ENCODE data around the gene INAFM2.

INAFM2 gene

GRCh38 chr15:40322531-40323238 is 807 bp upstream of the INAFM2 start:
- peak overlapping the region; percentile 38 for H3K4me3 ChIP-seq (ENCODE audit: low read length)
- DNase-seq (ENCODE audit: low read depth, low spot score), result no peak

GRCh38 chr15:40323953-40324937 is 753 bp downstream of the INAFM2 start:
- H3K4me3 ChIP-seq (ENCODE audit: low read length), result peak overlapping the region; percentile 53
- DNase-seq (ENCODE audit: low read depth, low spot score), result no peak

- no peak overlapping the region for H3K4me3 ChIP-seq (ENCODE audit: low read length)
- no peak for DNase-seq (ENCODE audit: low read depth, low spot score)
These were observed 1.7 kb downstream of the INAFM2 start for GRCh38 chr15:40325188-40325587.

GRCh38 chr15:40325700-40326099 is 2.2 kb downstream of the INAFM2 start:
- H3K4me3 ChIP-seq (ENCODE audit: low read length), result no peak overlapping the region
- DNase-seq (ENCODE audit: low read depth, low spot score), result no peak

- H3K4me3 ChIP-seq (ENCODE audit: low read length), result no peak overlapping the region
- no peak for DNase-seq (ENCODE audit: low read depth, low spot score)
These were observed 4.0 kb downstream of the INAFM2 start for GRCh38 chr15:40327457-40327856.

- no peak for DNase-seq (ENCODE audit: low read depth, low spot score)
- H3K4me3 ChIP-seq (ENCODE audit: low read length), result no peak overlapping the region
These were observed 4.7 kb downstream of the INAFM2 start for GRCh38 chr15:40328176-40328575.

GRCh38 chr15:40328751-40329150 is 5.3 kb downstream of the INAFM2 start:
- no peak overlapping the region for H3K4me3 ChIP-seq (ENCODE audit: low read length)
- peak; percentile 32 for DNase-seq (ENCODE audit: low read depth, low spot score)

- DNase-seq (ENCODE audit: low read depth, low spot score), result no peak
- no peak overlapping the region for H3K4me3 ChIP-seq (ENCODE audit: low read length)
These were observed 6.3 kb downstream of the INAFM2 start for GRCh38 chr15:40329804-40330203.

- no peak for DNase-seq (ENCODE audit: low read depth, low spot score)
- H3K4me3 ChIP-seq (ENCODE audit: low read length), result no peak overlapping the region
These were observed 6.9 kb downstream of the INAFM2 start for GRCh38 chr15:40330368-40330836.

GRCh38 chr15:40331026-40331425 is 7.5 kb downstream of the INAFM2 start:
- DNase-seq (ENCODE audit: low read depth, low spot score), result no peak

GRCh38 chr15:40331637-40332036 is 8.1 kb downstream of the INAFM2 start:
- H3K4me3 ChIP-seq (ENCODE audit: low read length), result no peak overlapping the region

More at GRCh38 chr15:40331026-40331425, 7.5 kb downstream of the INAFM2 start:
- no peak overlapping the region for H3K4me3 ChIP-seq (ENCODE audit: low read length)

GRCh38 chr15:40332113-40332781 is 8.8 kb downstream of the INAFM2 start:
- H3K4me3 ChIP-seq (ENCODE audit: low read length), result no peak overlapping the region
- no peak for DNase-seq (ENCODE audit: low read depth, low spot score)

More at GRCh38 chr15:40331637-40332036, 8.1 kb downstream of the INAFM2 start:
- DNase-seq (ENCODE audit: low read depth, low spot score), result no peak

GRCh38 chr15:40333922-40334492 is 10.5 kb downstream of the INAFM2 start:
- DNase-seq (ENCODE audit: low read depth, low spot score), result no peak
- no peak overlapping the region for H3K4me3 ChIP-seq (ENCODE audit: low read length)

GRCh38 chr15:40334541-40334940 is 11.0 kb downstream of the INAFM2 start:
- H3K4me3 ChIP-seq (ENCODE audit: low read length), result no peak overlapping the region
- no peak for DNase-seq (ENCODE audit: low read depth, low spot score)

GRCh38 chr15:40334941-40335795 is 11.7 kb downstream of the INAFM2 start:
- H3K4me3 ChIP-seq (ENCODE audit: low read length), result no peak overlapping the region

GRCh38 chr15:40335938-40336743 is 12.6 kb downstream of the INAFM2 start:
- DNase-seq (ENCODE audit: low read depth, low spot score), result no peak
- H3K4me3 ChIP-seq (ENCODE audit: low read length), result no peak overlapping the region

More at GRCh38 chr15:40334941-40335795, 11.7 kb downstream of the INAFM2 start:
- no peak for DNase-seq (ENCODE audit: low read depth, low spot score)

- no peak for DNase-seq (ENCODE audit: low read depth, low spot score)
- H3K4me3 ChIP-seq (ENCODE audit: low read length), result no peak overlapping the region
These were observed 13.2 kb downstream of the INAFM2 start for GRCh38 chr15:40336744-40337122.

Data from Jurkat, Clone E6-1 (cell line).